ENCODE data around the gene ZNF548. TPM values are rescaled to one million over a fixed set of nuclear protein-coding genes. Genes with fewer than 3 reads are reported as not detected.

ZNF548 gene
- total RNA-seq, 2 experiments from 2014 or later = 68.3 to 70.4 TPM

- intact Hi-C loops (cut with DNase I, micrococcal nuclease) = loop anchor here (2.0 to 10.0 kb wide), 5 partner anchors 69 to 756 kb away; partner anchors contain the start of genes ZNF460 (in 2 of the 2), ZNF805 (in 2 of the 2) and ZNF71 (in 1 of the 2)
- Histone ChIP-seq H3K9me3 (ENCODE audit: control insufficient read depth in 1 of 2, insufficient read depth in 1 of 2, low read length in 2 of 2) (peaks cover 31 to 40% of the 10 kb centered on the region in 2 experiments), H3K27ac (ENCODE audit: low read depth in 1 of 2, low read length in 2 of 2) (peak within 1 kb of the TSS in 1 of 2 donors; percentile 80), H3K36me3 (ENCODE audit: insufficient read depth, low read length) (peaks cover 37% of the 10 kb centered on the region), H3K4me1 (ENCODE audit: insufficient read depth, low read length) (peaks cover 18% of the 10 kb centered on the region), H3K4me3 (ENCODE audit: low read length) (peak within 1 kb of the TSS; percentile 97), H3K27me3 (ENCODE audit: control insufficient read depth in 1 of 2, insufficient read depth in 2 of 2, low read length in 2 of 2) (no peaks in the 10 kb centered on the region)
- peak; percentile 63 to 93 (median 76) for DNase-seq
- peaks cover 19% of the 10 kb centered on the region for H3K9me3 Mint-ChIP-seq
- H3K27ac Mint-ChIP-seq = peak within 1 kb of the TSS; percentile 90
- ATAC-seq (ENCODE audit: poor library complexity) = peak; percentile 99
- H3K4me1 Mint-ChIP-seq (ENCODE audit: low read depth) = peaks cover 35% of the 10 kb centered on the region
- H3K4me3 Mint-ChIP-seq = peak within 1 kb of the TSS; percentile 93
- ChIA-PET CTCF (no interaction called here), POLR2A (interaction anchor here (0.6 to 1.7 kb wide), 14 partner anchors 9 to 832 kb away, joined by 3 to 20 read pairs (median 4); partner anchors contain the start of genes TRAPPC2B, ZNF154, ZNF211 and ZNF264)
- H3K36me3 Mint-ChIP-seq (ENCODE audit: low read depth) = peaks cover 60% of the 10 kb centered on the region
- no peak for TF ChIP-seq CTCF (IDR thresholded peaks at IDR 0.05)
- H3K27me3 Mint-ChIP-seq = peaks cover 9% of the 10 kb centered on the region
Observed at GRCh38 chr19:57350877-57351805, 38.5 kb upstream of the ZNF548 start, which contains the start of gene ZNF304. Gene ZNF304 (plus strand): TSS chr19:57351271. CDS start chr19:57351665, 394 bp downstream.

- H3K36me3 Mint-ChIP-seq (ENCODE audit: low read depth) = peaks cover 67% of the 10 kb centered on the region
- H3K36me3 ChIP-seq (ENCODE audit: insufficient read depth, low read length) = peaks cover 45% of the 10 kb centered on the region
- peaks cover 19% of the 10 kb centered on the region for H3K9me3 Mint-ChIP-seq
- peak overlapping the region; percentile 93 for H3K4me3 Mint-ChIP-seq
- no peak for DNase-seq
- peak overlapping the region; percentile 97 for H3K4me3 ChIP-seq (ENCODE audit: low read length)
- no peak for TF ChIP-seq CTCF (IDR thresholded peaks at IDR 0.05)
- no peak for ATAC-seq (ENCODE audit: poor library complexity)
- intact Hi-C loops (cut with DNase I, micrococcal nuclease) = loop anchor here (2.0 to 10.0 kb wide), 5 partner anchors 70 to 757 kb away; partner anchors contain the start of genes ZNF460 (in 2 of the 2), ZNF805 (in 2 of the 2) and ZNF71 (in 1 of the 2)
- H3K4me1 ChIP-seq (ENCODE audit: insufficient read depth, low read length) = peaks cover 18% of the 10 kb centered on the region
- peak overlapping the region; percentile 90 for H3K27ac Mint-ChIP-seq
- H3K27me3 Mint-ChIP-seq = peaks cover 8% of the 10 kb centered on the region
- POLR2A ChIA-PET = no interaction called here
- H3K27me3 ChIP-seq (ENCODE audit: control insufficient read depth in 1 of 2, insufficient read depth in 2 of 2, low read length in 2 of 2) = no peaks in the 10 kb centered on the region
- peaks cover 35% of the 10 kb centered on the region for H3K4me1 Mint-ChIP-seq (ENCODE audit: low read depth)
- H3K9me3 ChIP-seq (ENCODE audit: control insufficient read depth in 1 of 2, insufficient read depth in 1 of 2, low read length in 2 of 2) = peaks cover 35 to 38% of the 10 kb centered on the region in 2 experiments
- CTCF ChIA-PET = no interaction called here
- H3K27ac ChIP-seq (ENCODE audit: low read depth in 1 of 2, low read length in 2 of 2) = no peak overlapping the region
Observed at GRCh38 chr19:57351867-57352266, 37.8 kb upstream of the ZNF548 start.

GRCh38 chr19:57355916-57356315, 33.7 kb upstream of the ZNF548 start:
- peaks cover 42 to 62% of the 10 kb centered on the region in 2 experiments for H3K9me3 ChIP-seq (ENCODE audit: control insufficient read depth in 1 of 2, insufficient read depth in 1 of 2, low read length in 2 of 2)
- no peak overlapping the region for H3K27ac ChIP-seq (ENCODE audit: low read depth in 1 of 2, low read length in 2 of 2)
- H3K4me3 Mint-ChIP-seq = peak overlapping the region; percentile 51
- no peak for TF ChIP-seq CTCF (IDR thresholded peaks at IDR 0.05)
- ChIA-PET CTCF (no interaction called here), POLR2A (no interaction called here)
- H3K27me3 ChIP-seq (ENCODE audit: control insufficient read depth in 1 of 2, insufficient read depth in 2 of 2, low read length in 2 of 2) = no peaks in the 10 kb centered on the region
- peaks cover 28% of the 10 kb centered on the region for H3K4me1 Mint-ChIP-seq (ENCODE audit: low read depth)
- H3K9me3 Mint-ChIP-seq = peaks cover 17% of the 10 kb centered on the region
- peaks cover 54% of the 10 kb centered on the region for H3K36me3 ChIP-seq (ENCODE audit: insufficient read depth, low read length)
- peaks cover 3% of the 10 kb centered on the region for H3K27me3 Mint-ChIP-seq
- H3K4me3 ChIP-seq (ENCODE audit: low read length) = no peak overlapping the region
- peaks cover 89% of the 10 kb centered on the region for H3K36me3 Mint-ChIP-seq (ENCODE audit: low read depth)
- DNase-seq = no peak
- no peak overlapping the region for H3K27ac Mint-ChIP-seq
- no peak for ATAC-seq (ENCODE audit: poor library complexity)
- intact Hi-C loops (cut with DNase I, micrococcal nuclease) = loop anchor here in 1 of 2 experiments (10.0 kb wide), 1 partner anchor 761 kb away; the partner anchor contains the start of gene ZNF71
- peaks cover 14% of the 10 kb centered on the region for H3K4me1 ChIP-seq (ENCODE audit: insufficient read depth, low read length)
